HG03066 (cell line): ENCODE data around the gene SEMA4G.

Experiments
- ATAC-seq: cut with Tn5 transposase; IDR thresholded peaks from one replicate; pipeline ENCODE4 v1.9.1; 2021; ENCODE audit warnings: low read depth; ENCODE audit not compliant: unreplicated experiment

SEMA4G gene

GRCh38 chr10:100986952-100987684, 17.8 kb downstream of the SEMA4G start, which contains the start of the genes MRPL43 and TWNK:
MRPL43 (minus strand) TSS chr10:100987497; CDS start chr10:100987443, 54 bp downstream.
TWNK (plus strand) TSS chr10:100987543; CDS start chr10:100988211, 668 bp downstream.
- ATAC-seq = peak; percentile 82

GRCh38 chr10:100987685-100988049, 18.4 kb downstream of the SEMA4G start:
- ATAC-seq = no peak

GRCh38 chr10:100988166-100988565, 18.9 kb downstream of the SEMA4G start:
- ATAC-seq = no peak

- no peak for ATAC-seq
These were observed 19.8 kb downstream of the SEMA4G start for GRCh38 chr10:100989088-100989487.

- no peak for ATAC-seq
These were observed 24.8 kb downstream of the SEMA4G start for GRCh38 chr10:100993986-100994708.

- no peak for ATAC-seq
These were observed 25.9 kb downstream of the SEMA4G start for GRCh38 chr10:100995181-100995580.

GRCh38 chr10:100996678-100997359, 27.5 kb downstream of the SEMA4G start:
- no peak for ATAC-seq

- ATAC-seq = no peak
These were observed 28.3 kb downstream of the SEMA4G start for GRCh38 chr10:100997360-100998182.

- peak; percentile 21 for ATAC-seq
These were observed 29.1 kb downstream of the SEMA4G start for GRCh38 chr10:100998183-100998990.

- ATAC-seq = peak; percentile 45
These were observed 29.9 kb downstream of the SEMA4G start for GRCh38 chr10:100998991-100999741.

GRCh38 chr10:100999742-101000126, 30.4 kb downstream of the SEMA4G start, which contains the start of gene LZTS2:
LZTS2 (plus strand) TSS chr10:100999808; CDS start chr10:101002539, 2,731 bp downstream.
- no peak for ATAC-seq

GRCh38 chr10:101000127-101000914, 31.0 kb downstream of the SEMA4G start:
- ATAC-seq = no peak

- no peak for ATAC-seq
These were observed 31.8 kb downstream of the SEMA4G start for GRCh38 chr10:101000915-101001658.

- ATAC-seq = no peak
These were observed 32.3 kb downstream of the SEMA4G start for GRCh38 chr10:101001659-101002035.

- ATAC-seq = no peak
These were observed 33.2 kb downstream of the SEMA4G start for GRCh38 chr10:101002456-101002855.

- ATAC-seq = no peak
These were observed 34.4 kb downstream of the SEMA4G start for GRCh38 chr10:101003639-101004206.

GRCh38 chr10:101005361-101005760, 36.1 kb downstream of the SEMA4G start:
- no peak for ATAC-seq
